HL-60 (cell line): ENCODE data around the gene C9orf50.

Experiments used
- DNase-seq, 2 experiments: peaks; one replicate each; pipeline ENCODE4 v3.0.0-alpha.2; 2010 to 2020; ENCODE audit warnings: low read depth in 1 of 2, low spot score in 1 of 2
- H3K27ac ChIP-seq: fragments of 250-450 bp; sonication (Bioruptor Pico); replicated peaks from 2 replicates; pipeline ENCODE4 v1.5.1; 2020; ENCODE audit warnings: mild to moderate bottlenecking, moderate library complexity
- H3K27me3 ChIP-seq: fragments of 250-450 bp; sonication (Bioruptor Pico); 2 replicates; pipeline ENCODE4 v1.5.1; 2021; ENCODE audit warnings: mild to moderate bottlenecking, moderate library complexity; ENCODE audit not compliant: insufficient read depth, poor library complexity, severe bottlenecking
- H3K4me3 ChIP-seq: replicated peaks from 2 replicates; pipeline ENCODE4 v1.5.1; 2011; ENCODE audit warnings: mild to moderate bottlenecking, control low read depth, low read length; ENCODE audit not compliant: insufficient read depth
- GABPA ChIP-seq: IDR thresholded peaks from 2 replicates; pipeline ENCODE4 v1.6.1; 2012; ENCODE audit warnings: low read depth
- POLR2AphosphoS5 ChIP-seq: IDR thresholded peaks from 2 replicates; pipeline ENCODE4 v1.6.1; 2012; ENCODE audit warnings: low read depth
- SPI1 ChIP-seq: IDR thresholded peaks from 2 replicates; pipeline ENCODE4 v1.6.1; 2012; ENCODE audit warnings: low read depth, mild to moderate bottlenecking, borderline replicate concordance
- TF ChIP-seq, protein P1 (sequence below): IDR thresholded peaks from one replicate; pipeline ENCODE4 v1.5.1; 2011; ENCODE audit warnings: low read length, control low read depth, inconsistent platforms; ENCODE audit not compliant: insufficient read depth
- TF ChIP-seq, protein P2 (sequence below): IDR thresholded peaks from 2 replicates; pipeline ENCODE4 v1.6.1; 2012; ENCODE audit warnings: low read depth; ENCODE audit not compliant: insufficient replicate concordance

C9orf50 gene

DNA sequence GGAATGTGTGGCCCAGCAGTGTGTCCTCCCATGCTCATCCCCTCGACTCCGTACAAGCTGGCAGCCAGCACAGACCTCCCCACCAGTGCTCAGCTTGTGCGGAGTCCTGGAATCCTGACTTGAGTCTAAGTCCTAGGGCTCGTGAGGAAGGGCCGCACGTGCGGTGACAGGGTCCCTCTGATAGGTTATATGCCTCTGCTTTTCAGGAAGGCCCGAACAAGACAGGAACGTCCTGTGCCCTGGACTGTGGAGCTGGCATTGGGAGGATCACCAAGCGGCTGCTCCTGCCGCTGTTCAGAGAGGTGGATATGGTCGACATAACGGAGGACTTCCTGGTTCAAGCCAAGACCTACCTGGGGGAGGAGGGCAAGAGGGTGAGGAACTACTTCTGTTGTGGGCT is 12.9 kb upstream of the C9orf50 start:
- TF ChIP-seq, protein P1, sequence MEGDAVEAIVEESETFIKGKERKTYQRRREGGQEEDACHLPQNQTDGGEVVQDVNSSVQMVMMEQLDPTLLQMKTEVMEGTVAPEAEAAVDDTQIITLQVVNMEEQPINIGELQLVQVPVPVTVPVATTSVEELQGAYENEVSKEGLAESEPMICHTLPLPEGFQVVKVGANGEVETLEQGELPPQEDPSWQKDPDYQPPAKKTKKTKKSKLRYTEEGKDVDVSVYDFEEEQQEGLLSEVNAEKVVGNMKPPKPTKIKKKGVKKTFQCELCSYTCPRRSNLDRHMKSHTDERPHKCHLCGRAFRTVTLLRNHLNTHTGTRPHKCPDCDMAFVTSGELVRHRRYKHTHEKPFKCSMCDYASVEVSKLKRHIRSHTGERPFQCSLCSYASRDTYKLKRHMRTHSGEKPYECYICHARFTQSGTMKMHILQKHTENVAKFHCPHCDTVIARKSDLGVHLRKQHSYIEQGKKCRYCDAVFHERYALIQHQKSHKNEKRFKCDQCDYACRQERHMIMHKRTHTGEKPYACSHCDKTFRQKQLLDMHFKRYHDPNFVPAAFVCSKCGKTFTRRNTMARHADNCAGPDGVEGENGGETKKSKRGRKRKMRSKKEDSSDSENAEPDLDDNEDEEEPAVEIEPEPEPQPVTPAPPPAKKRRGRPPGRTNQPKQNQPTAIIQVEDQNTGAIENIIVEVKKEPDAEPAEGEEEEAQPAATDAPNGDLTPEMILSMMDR, result no peak
- TF ChIP-seq GABPA, result no peak
- Histone ChIP-seq H3K27me3 (no peaks in the 10 kb centered on the region), H3K4me3 (no peak overlapping the region), H3K27ac (no peak overlapping the region)
- DNase-seq, result no peak

DNA sequence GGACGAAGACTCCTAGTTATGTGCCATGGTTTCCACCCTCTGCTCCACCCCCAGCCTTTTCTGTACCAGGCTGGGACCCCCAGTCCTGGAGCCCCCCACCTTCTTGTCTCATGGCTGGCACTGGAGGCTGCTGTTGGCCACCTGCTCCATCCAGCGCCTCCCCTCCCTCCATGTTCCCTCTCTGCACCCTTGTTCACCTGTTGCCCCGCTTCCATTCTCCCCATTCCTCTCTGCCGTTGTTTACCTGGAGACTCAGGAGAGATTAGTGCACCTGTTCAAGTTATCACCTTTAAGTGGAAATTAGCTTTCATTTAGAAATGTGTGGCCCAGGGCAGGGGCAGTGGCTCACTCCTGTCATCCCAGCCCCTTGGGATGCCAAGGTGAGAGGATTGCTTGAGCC is 12.3 kb upstream of the C9orf50 start:
- DNase-seq, result no peak
- no peak for TF ChIP-seq POLR2AphosphoS5
- TF ChIP-seq, protein P2, sequence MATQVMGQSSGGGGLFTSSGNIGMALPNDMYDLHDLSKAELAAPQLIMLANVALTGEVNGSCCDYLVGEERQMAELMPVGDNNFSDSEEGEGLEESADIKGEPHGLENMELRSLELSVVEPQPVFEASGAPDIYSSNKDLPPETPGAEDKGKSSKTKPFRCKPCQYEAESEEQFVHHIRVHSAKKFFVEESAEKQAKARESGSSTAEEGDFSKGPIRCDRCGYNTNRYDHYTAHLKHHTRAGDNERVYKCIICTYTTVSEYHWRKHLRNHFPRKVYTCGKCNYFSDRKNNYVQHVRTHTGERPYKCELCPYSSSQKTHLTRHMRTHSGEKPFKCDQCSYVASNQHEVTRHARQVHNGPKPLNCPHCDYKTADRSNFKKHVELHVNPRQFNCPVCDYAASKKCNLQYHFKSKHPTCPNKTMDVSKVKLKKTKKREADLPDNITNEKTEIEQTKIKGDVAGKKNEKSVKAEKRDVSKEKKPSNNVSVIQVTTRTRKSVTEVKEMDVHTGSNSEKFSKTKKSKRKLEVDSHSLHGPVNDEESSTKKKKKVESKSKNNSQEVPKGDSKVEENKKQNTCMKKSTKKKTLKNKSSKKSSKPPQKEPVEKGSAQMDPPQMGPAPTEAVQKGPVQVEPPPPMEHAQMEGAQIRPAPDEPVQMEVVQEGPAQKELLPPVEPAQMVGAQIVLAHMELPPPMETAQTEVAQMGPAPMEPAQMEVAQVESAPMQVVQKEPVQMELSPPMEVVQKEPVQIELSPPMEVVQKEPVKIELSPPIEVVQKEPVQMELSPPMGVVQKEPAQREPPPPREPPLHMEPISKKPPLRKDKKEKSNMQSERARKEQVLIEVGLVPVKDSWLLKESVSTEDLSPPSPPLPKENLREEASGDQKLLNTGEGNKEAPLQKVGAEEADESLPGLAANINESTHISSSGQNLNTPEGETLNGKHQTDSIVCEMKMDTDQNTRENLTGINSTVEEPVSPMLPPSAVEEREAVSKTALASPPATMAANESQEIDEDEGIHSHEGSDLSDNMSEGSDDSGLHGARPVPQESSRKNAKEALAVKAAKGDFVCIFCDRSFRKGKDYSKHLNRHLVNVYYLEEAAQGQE, result no peak
- H3K27me3 ChIP-seq, result no peaks in the 10 kb centered on the region
- H3K4me3 ChIP-seq, result no peak overlapping the region
- no peak overlapping the region for H3K27ac ChIP-seq

DNA sequence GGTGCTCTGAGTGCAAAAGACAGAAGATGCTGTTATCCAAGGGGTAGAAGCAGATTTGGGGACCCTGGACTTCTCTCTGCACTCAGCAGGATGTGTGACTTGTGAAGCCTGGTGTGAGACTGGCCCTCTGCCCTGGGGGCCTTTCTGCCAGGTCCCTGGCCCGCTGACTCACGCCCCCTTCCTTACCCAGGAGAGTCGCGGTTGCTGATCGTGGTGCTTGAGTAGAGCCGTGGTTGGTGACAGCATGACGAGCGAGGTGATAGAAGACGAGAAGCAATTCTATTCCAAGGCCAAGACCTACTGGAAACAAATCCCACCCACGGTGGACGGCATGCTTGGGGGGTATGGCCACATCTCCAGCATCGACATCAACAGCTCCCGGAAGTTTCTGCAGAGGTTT is 11.6 kb upstream of the C9orf50 start:
- no peak overlapping the region for H3K27ac ChIP-seq
- no peaks in the 10 kb centered on the region for H3K27me3 ChIP-seq
- no peak overlapping the region for H3K4me3 ChIP-seq
- DNase-seq, result no peak
- no peak for TF ChIP-seq POLR2AphosphoS5
- TF ChIP-seq, protein P1, result no peak
- TF ChIP-seq, protein P2, result no peak

DNA sequence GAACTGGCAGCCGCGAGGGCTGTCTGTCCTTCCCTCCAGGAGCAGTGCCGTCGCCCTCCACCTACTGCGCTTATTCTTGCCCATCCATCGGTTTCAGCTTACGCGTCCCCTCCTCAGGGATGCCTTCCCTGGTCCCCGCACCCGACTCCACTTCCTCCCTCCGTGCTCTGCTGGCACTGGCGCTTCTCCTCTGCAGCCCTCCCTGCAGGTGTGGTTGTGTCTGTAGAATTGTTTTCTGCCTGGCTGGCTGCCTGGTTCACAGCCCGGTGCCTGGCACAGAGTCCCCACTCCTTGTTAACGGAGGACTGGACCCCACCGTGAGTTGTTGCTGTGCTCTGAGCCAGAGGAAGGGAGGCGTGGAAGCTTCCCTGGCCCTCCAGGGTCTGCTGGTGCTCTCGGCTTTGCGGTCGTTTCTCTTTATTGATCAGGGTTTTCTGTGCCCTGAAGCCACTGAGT is 10.8 kb upstream of the C9orf50 start:
- H3K4me3 ChIP-seq, result no peak overlapping the region
- no peak overlapping the region for H3K27ac ChIP-seq
- H3K27me3 ChIP-seq, result no peaks in the 10 kb centered on the region
- TF ChIP-seq POLR2AphosphoS5 (no peak), SPI1 (no peak), GABPA (no peak)
- TF ChIP-seq, protein P2, result no peak
- TF ChIP-seq, protein P1, result no peak
- no peak for DNase-seq
